Right hindlimb (tissue), 1 donor: ENCODE data around the gene TGFBRAP1.

ENCODE experiments used
- DNase-seq: peaks from one replicate; pipeline ENCODE4 v3.0.0-alpha.2; 2018

TGFBRAP1 gene

DNA sequence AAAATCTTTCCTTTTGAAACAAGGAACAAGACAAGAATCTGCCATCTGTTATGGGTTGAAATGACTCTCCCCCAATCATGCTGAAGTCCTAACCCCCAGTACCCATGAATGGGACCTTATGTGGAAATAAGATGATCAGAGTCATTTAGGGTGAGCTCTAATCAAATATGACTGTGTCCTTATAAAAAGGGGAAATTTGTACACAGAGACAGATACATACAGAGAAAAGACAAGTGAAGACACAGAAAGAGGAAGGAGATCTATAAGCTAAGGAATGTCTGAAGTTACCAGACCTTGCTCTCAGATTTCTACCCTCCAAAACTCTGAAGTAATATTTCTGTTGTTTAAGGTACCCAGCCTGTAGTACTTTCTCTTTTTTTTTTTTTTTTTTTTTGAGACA lies 15.7 kb downstream of the TGFBRAP1 start:
- no peak for DNase-seq

DNA sequence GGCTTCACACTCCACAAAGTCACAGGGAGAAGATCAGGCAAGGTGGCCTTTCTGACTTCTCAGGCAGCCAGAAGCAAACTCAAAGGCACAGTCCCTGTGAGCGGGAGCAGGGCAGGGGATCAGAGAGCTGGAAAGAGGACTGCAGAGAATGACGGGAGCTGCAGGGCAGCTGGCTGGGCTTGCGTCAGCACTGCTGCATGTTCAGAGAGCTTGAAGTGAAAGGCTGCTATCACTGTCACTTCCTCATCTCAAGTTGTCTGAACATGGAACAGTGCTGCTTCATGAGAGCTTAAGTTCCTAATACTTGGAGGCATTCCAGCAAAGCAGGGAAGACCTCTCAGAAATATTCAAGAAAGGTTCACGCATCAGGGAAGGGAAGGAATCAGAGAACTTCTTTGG lies 20.4 kb downstream of the TGFBRAP1 start:
- DNase-seq: no peak

DNA sequence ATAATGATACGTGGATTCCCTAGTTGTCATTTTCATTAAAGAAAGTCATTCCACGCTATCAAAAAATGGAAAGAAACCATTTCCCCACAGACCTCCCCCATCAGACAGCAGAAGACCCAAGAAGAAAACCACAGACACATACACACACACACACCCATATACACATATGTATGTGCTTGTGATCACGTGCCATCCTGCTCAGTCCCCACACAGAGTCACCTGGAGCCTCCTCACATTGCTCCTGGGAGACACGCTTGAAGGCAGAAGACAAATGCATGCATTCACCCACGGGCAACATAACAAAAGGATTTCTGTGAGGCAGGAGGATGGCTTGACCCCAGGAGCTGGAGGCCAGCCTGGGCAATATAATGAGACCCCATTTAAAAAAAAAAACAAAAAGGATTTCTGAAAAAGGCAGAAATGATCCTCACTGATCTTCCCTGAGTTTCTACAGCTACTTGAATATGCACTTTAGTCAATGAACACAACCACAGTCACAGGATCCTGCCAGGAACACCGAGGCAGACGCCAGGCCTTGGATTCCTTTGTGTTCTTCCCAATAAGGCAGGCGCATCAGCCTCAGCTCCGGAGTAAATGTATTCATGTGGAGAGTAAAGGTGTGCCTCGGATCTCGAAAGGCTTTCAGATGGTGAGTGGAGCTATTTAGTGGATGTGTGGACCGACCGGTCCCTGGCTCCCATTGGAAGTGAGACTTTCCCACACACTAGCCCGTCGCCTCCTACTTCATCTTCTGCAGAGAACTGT lies 21.0 kb downstream of the TGFBRAP1 start:
- DNase-seq: no peak

DNA sequence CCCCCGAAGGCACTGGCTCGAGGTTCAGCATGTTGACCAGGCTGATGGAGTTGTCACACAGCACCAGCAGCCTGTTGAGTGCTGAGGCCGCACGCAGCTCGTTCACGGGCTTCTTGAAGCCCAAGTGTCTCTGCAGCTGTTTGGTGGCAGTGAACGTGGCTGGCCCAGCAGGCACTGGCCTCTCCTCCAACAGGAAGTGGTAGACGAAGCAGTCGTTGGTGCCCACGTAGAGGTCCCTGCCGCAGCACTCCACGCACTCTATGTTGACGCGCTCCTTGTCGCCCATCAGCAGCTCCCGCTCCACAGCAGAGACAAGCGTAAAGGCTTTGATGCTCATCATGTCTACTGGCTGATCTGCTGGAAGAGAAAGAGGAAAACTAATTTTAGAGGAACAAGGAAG lies 21.6 kb downstream of the TGFBRAP1 start:
- DNase-seq: no peak

DNA sequence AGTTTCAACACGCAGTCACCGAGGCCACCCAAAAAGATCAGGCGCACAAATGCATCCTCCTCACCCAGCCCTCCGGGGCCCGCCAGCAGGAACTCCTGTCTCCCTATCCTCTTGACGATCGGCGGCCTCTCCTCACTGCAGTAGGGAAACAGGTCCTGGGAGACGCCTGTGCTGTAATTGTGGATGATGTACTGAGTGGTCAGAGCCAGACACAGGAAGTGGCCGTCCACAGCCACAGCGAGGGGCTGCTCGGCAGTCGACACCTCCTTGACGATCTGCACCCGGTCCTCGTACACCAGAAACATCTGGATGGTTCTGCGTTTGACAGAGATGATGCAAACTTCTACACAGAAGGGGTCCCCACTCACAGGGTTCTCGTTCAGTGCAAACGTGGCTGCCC lies 22.0 kb downstream of the TGFBRAP1 start:
- DNase-seq: no peak

DNA sequence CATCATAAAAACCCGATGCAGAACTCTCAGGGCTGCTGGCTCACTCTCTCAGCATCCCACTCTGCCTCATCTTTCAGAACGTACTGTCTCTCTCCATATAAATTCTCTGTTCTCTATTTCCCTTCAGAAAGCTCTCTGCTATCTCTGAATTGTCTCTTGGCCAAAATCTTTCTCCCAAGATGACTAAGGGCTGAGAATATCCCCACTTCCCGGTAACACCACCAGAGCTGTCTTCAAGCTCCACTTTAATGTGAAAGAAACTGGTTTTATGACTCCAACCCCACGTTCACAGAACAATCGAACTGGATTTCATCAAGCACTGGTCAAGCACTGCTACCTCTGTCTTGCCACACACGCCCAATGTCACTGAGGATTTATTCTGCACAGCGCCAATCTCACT lies 22.4 kb downstream of the TGFBRAP1 start:
- DNase-seq: no peak

DNA sequence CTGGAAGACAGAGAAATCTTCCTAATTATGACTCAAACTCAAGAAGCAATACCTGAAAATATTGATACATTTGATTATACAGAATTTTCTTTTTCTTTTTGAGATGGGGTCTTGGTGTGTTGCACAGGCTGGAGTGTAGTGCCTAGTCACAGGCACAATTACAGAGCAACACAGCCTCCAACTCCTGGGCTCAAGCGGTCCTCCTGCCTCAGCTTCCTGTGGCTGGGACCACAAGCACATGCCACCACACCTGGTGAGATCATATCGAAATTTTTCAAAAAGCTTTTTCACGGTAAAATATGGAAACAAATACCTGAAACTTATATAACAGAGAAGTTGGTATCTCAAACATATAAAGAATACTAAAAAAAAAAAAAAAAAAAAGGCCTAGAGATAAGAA lies 27.9 kb downstream of the TGFBRAP1 start:
- no peak for DNase-seq

DNA sequence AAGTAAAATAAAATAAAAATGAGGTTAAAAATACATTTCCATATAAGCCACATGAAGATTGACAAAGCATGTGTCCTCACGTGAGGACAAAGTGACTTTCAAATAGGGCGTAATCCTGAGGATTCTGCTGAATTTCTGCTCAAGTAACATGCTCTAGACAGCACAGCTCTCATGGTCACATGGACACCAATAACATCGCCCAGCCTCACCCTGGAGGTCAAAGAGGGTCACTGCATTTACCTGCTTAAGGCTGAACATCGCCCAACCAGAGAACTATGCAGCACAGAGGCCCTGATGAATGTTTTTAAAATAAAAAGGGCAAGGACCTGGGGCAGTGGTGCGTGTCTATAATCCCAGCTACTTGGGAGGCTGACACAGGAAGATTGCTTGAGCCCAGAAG lies 30.2 kb downstream of the TGFBRAP1 start:
- DNase-seq: no peak

DNA sequence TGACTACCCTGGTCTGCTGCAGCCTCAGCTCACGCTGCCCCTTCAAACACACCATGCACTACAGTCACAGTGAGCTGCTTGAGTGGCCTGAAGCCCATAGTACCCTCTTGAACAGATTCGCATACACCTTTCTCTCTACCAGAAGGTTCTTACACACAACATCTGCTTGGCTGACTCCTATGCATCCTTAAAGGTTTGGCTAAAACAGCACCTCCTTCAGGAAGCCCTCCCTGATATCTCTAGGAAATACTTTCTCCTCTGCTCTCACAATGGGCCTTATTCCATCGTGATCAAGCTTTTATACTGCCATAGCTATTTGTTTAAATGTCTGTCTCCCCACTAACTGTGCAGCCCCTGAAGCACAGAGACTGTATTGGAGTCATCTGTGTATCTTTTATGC lies 31.5 kb downstream of the TGFBRAP1 start:
- DNase-seq: no peak

DNA sequence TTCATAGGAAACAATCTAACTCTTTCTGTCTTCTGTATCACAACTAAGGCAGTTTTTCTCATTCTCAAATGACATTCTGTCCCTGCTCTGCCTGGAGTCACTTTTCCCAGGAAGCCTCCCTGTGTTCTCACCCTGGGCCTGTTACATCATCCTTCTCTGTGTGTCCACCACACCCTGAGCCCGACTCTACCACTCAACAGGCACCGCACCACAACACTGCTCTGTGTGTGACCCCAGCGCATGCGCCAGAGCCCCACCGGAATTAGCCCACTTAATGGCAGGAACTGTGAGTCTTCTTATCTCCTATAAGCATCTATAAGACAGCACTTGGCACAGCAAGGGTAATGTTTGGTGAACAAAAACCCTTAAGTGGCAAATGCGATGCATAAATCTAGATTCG lies 32.3 kb downstream of the TGFBRAP1 start:
- no peak for DNase-seq

DNA sequence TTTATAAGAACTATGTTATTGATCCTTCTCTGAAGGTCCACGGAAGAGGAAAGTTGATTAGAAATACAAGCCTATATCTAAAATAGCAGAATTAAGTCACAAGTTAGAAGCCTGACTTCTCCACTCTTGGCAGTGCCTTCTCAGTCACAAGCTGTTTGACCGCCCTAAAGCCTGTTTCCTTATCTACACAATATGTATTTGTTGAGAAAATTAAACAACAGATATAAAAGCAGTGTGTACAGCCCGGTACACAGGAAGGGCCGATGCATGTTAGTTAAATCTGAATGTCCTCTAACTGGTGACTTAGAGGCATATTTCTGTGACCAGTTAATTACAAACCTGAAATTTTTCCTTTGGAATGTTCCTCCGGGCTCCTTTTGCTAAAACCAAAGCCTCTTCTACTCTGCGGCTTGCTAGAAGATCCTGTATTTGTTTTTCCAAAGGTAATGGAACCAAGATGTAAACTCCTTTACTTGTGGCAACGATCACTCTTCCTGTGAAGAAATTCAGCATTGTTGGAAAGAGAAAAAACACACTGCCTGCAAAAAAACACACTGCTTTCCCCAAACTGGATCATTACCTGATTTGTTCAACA lies 33.4 kb downstream of the TGFBRAP1 start:
- DNase-seq: no peak

DNA sequence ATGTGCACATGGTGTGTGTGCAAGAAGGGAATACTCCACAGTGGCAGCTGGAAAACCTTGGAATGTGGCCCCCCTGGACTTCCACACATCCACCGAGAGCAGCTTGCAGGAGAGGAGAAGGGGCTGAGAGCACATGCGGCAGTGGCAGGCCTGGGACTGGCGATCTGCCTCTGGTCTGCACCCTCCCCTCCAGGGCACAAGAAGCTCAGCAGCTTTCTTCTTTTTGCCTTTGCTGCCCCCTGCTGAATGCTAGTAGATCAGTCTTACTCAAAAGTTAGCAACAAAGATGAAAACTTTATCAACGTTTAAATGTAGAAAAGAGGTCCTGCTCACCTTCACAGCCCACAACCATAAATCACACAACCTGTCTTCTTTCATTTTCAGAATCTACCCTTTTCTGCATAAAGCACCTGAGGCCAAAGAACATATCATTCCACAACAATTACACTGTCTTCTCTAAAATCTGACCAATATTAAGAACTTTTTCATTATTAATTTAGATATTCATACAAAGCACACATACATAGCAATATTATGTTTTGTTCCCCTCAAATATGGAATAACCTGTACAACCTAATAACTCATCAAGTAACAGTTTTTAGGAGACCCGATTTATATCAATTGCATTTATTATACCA lies 34.6 kb downstream of the TGFBRAP1 start:
- DNase-seq: peak; percentile 58

DNA sequence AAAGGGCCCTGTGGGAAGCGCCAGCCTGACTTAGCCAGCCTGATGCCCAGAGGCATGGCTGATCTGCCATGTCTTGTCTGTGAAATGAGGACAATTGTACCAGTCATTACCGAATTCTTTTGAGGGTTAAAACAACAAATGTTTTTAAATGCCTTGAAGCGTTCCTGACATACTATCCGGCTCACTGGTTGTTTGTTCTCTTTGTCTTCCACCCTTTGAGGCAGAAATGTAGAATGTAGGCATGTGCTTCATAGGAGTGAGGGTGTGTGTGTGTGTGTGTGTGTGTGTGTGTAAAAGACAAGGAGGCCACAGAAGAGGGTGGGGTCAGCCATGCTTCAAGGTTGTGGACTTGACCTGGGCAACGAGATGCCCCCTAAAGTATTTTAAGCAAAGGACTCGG lies 35.5 kb downstream of the TGFBRAP1 start:
- no peak for DNase-seq

DNA sequence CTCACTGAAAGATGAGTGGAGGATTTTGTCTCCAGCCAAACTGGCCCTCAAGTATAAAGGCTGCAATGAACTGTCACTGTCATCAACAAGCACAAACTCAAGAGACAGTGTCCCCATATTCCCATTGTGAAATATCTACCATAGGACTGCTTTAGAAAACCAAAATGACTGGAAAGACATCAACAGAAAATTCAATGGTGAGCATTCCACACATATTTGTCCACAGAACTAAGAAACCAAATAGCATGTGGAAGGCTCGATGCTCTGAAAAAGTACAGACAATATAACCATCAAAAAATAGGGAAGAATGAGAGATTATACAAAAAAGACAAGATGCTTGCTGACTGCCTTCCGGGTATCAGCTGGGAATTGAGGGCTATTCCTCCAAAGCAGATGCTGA lies 37.6 kb downstream of the TGFBRAP1 start:
- DNase-seq: no peak

DNA sequence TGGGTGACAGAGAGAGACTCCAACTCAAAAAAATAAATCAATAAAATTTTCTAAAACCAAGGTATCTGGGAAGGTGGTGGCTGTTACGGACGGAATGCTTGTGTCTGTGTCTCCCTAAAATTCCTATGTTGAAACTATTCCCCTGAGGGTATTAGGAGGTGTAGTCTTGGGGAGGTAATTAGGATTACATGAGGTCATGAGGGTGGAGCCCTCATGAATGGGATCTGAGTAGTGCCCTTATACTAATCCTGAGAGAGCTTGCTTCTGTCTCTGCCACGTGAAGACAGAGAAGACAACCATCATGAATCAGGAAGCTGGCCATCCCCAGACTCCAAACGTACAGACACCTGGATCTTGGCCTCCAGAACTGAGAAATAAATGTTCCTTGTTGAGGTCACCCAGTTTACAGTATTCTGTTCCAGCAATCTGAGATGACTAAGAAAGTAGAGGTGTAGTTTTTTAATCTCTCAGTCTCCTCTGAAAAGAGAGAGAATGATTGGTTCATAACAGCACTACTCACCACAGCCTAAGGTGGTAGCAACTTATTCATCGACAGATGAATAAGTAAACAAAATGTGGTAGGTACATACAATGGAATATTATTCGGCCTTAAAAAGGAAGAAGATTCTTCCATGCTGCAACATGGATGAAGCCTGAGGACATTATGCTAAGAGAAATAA lies 38.4 kb downstream of the TGFBRAP1 start:
- no peak for DNase-seq

DNA sequence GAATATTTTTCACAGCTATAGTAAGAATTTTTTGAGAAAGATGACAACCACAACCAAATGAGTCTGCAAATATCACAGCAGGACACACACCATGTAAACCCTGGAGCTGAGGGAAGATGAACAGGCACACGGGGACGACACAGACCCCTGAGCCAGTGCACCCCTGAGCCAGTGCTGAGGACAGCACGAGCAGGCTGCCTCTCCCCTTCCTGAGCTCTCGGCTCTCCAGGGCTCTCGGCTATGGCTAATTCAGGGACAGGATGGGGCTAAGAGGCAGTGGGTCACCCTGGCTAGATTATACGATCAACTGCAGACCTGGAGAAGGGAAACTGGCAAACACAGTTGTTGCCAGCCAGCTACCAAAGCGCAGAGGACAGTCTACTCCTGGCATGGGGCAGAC lies 41.4 kb downstream of the TGFBRAP1 start:
- no peak for DNase-seq

DNA sequence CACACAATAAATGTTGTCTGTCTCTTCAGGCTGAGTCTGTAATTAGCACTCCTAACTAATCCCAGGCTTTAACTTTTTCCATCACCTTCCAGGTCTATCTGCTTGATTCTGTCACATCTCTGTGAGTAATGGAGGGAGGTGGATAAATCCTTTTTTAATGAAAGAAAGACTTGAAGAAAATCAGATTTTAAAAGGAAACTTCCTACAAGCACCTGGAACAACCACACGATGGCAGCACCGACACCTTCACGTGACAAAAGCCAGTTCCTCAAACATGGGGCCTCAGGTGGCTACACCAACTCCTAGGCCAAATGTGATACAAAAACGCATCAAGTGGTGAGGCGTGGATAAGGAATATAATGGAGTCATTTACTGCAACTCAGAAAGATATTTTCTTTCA lies 41.8 kb downstream of the TGFBRAP1 start:
- no peak for DNase-seq

DNA sequence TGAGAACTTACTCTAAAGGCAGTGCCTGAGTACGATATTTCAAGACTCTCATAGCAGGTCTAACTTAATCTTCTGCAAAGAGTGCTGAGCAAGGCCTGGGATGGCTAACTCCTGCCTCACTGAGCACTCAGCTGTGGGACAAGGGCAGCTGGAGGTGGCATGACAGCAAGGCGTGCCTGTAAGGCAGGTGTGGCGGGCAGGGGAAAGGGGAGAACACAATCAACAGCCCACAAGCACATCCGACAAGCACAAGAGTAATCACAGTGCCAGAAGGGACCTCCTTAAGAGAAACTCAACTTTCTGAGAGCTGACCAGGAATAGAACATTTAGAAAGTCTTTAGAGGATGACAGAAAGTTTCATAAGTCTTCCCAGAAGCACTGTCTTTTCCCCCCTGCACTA lies 46.0 kb downstream of the TGFBRAP1 start:
- DNase-seq: no peak

DNA sequence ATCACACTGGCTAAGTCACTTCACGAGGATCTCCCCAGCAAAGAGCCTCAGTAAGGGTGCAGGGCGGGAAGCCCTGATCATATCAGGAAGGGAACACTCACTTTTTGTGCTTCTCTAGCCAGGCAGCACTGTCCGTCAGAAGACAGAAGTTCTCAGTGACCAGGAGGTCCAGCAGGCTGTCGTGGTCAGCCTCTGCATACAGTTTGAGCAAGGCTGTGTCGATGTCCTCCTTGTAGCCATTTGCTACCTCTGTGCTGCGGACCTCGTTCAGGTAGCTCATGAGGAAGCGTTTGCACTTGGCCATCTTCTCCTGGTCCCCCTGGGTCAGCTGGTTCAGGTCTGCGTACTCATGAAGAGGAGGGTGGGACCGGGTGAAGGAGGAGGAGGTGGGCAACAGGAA lies 49.3 kb downstream of the TGFBRAP1 start:
- no peak for DNase-seq

DNA sequence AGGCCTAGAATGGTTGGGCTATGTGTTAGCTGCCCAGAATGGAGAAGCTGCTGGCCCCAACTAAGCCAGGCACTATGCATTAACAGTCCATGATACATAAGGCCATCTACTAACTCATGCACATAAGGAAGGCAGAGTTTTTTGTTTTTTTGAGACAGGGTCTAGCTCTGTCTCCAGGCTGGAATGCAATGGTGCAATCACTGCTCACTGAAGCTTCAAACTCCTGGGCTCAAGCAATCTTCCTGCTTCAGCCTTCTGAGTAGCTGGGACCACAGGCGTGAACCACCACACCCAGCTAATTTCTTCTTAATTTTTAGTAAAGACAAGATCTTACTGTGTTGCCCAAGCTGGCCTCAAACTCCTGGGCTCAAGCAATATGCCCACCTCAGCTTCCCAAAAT lies 50.4 kb downstream of the TGFBRAP1 start:
- no peak for DNase-seq

DNA sequence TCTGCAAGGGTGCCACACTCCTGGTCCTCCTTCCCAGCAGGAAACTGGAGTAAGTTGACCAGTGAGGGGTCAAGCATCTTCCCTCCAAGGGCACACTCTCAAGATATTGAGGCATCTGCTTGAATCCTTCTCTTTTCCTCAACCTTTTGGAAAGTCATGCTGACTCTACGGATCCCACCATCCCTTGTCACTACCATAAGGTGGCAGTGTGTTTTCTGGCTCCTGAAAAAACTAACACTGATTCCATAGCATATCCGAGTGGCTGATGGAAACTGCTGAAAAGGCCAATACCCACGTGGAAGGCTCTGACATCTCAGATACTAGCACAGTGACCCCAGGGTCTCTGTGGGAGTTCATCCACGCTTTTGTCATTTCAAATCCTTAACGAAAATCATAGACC lies 50.9 kb downstream of the TGFBRAP1 start:
- no peak for DNase-seq

DNA sequence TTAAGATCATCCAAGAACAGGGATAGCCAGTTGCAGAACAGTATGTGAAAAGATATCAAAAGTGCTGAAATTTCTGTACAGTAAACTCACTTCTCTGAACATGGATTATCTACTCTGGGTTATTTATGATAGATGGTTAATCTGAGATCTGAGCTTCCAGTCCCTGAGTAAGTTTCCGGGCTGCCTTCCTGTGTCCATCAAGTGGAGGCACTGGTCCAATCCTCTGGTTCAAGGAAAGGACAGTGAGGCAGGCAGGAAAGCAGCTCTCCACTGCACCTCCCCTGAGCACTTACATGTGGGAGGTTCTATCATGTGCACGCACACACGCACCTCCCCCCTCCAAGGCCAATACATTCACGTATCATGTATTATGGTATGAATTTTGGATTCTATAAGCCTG lies 55.5 kb downstream of the TGFBRAP1 start:
- DNase-seq: no peak

DNA sequence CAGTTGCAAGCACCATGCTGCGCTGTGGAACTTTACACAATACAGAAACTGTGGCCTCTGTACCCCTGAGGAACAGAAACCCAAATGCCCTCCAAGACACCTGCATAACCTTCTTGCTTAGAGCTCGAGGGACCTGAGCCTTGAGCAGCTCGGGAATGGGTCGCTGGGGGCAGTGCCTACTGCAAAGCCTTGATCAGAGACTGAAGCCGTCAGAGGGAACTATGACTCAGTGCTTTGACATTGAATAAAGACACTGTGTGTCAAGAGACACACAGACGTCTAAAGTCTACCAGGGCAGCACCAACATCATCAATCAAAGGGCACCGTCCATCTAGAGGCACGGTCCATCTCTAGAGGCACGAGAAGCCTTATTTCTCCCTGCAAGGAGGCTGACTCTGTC lies 57.4 kb downstream of the TGFBRAP1 start:
- no peak for DNase-seq
